ENCODE results near the gene KLHDC10.
A peak's percentile ranks its signal among the peaks of the same experiment; 100 is the strongest.
"Not testable (repeated sequence)": the region's sequence is repeated elsewhere in the genome, so short reads cannot be mapped to it uniquely, and the experiment has no call there.

KLHDC10 gene

GRCh38 chr7:130139193-130139960 lies 69.0 kb downstream of the KLHDC10 start:
- FAIRE-seq (no peak), DNase-seq (ENCODE audit: low spot score) (no peak)

- no peak for DNase-seq (ENCODE audit: low spot score)
- no peak for FAIRE-seq
These were observed 70.3 kb downstream of the KLHDC10 start for GRCh38 chr7:130140551-130141160.

- DNase-seq (ENCODE audit: low spot score) (no peak), FAIRE-seq (no peak)
These were observed 71.0 kb downstream of the KLHDC10 start for GRCh38 chr7:130141161-130141883.

GRCh38 chr7:130141884-130142653 lies 71.7 kb downstream of the KLHDC10 start:
- DNase-seq (ENCODE audit: low spot score) (no peak), FAIRE-seq (no peak)

- no peak for FAIRE-seq
These were observed 72.5 kb downstream of the KLHDC10 start for GRCh38 chr7:130142654-130143333.

GRCh38 chr7:130143334-130143732 lies 73.0 kb downstream of the KLHDC10 start:
- DNase-seq (ENCODE audit: low spot score), result no peak
- FAIRE-seq, result no peak

More at GRCh38 chr7:130142654-130143333, 72.5 kb downstream of the KLHDC10 start:
- no peak for DNase-seq (ENCODE audit: low spot score)

GRCh38 chr7:130143986-130144311 lies 73.6 kb downstream of the KLHDC10 start:
- DNase-seq (ENCODE audit: low spot score) (no peak), FAIRE-seq (no peak)

GRCh38 chr7:130144312-130145171 lies 74.2 kb downstream of the KLHDC10 start:
- FAIRE-seq, result no peak
- DNase-seq (ENCODE audit: low spot score), result peak; percentile 46

- DNase-seq (ENCODE audit: low spot score), result no peak
- FAIRE-seq, result no peak
These were observed 75.2 kb downstream of the KLHDC10 start for GRCh38 chr7:130145424-130146100.

GRCh38 chr7:130146142-130146541 lies 75.8 kb downstream of the KLHDC10 start:
- not testable (repeated sequence) for FAIRE-seq; DNase-seq (ENCODE audit: low spot score)

- FAIRE-seq (no peak), DNase-seq (ENCODE audit: low spot score) (no peak)
These were observed 76.5 kb downstream of the KLHDC10 start for GRCh38 chr7:130146693-130147405.

GRCh38 chr7:130147710-130148325 lies 77.5 kb downstream of the KLHDC10 start:
- DNase-seq (ENCODE audit: low spot score), result no peak
- no peak for FAIRE-seq

GRCh38 chr7:130148561-130148960 lies 78.2 kb downstream of the KLHDC10 start:
- DNase-seq (ENCODE audit: low spot score) (no peak), FAIRE-seq (no peak)

GRCh38 chr7:130149281-130150139 lies 79.2 kb downstream of the KLHDC10 start:
- DNase-seq (ENCODE audit: low spot score) (no peak), FAIRE-seq (no peak)

GRCh38 chr7:130150587-130150986 lies 80.3 kb downstream of the KLHDC10 start:
- DNase-seq (ENCODE audit: low spot score), result no peak
- FAIRE-seq, result no peak

GRCh38 chr7:130151591-130152492 lies 81.5 kb downstream of the KLHDC10 start:
- DNase-seq (ENCODE audit: low spot score) (no peak), FAIRE-seq (peak; percentile 93)
